Heart right ventricle (tissue), 16 donors: Measurements from ENCODE around the gene FALEC. TPM values are rescaled to one million over a fixed set of nuclear protein-coding genes. Genes with fewer than 3 reads are reported as not detected.
A peak's percentile ranks its signal among the peaks of the same experiment; 100 is the strongest.
"Not testable (repeated sequence)": the region's sequence is repeated elsewhere in the genome, so short reads cannot be mapped to it uniquely, and the experiment has no call there.

Source experiments
- ATAC-seq, 8 donors: fragments of 200-7000 bp; cut with Tn5 transposase; one replicate each; pipeline ENCODE4 v1.9.1; 2020; ENCODE audit warnings: mild to moderate bottlenecking in 8 of 8, moderate library complexity in 8 of 8, moderate number of reproducible peaks in 1 of 8
- DNase-seq, 2 donors: peaks; one replicate each; pipeline ENCODE4 v3.0.0-alpha.2; 2020
- H3K27ac ChIP-seq, 10 donors: fragments of 200-600 bp; sonication (generic) in 2 of 10; one replicate each; pipeline versions ENCODE4 v1.5.0 to v1.8.0; 2020 to 2022; ENCODE audit warnings: mild to moderate bottlenecking in 3 of 10
- H3K27me3 ChIP-seq, 7 donors: fragments of 200-600 bp; one replicate each; pipeline ENCODE4 v1.8.0; 2021 to 2022; ENCODE audit warnings: mild to moderate bottlenecking in 2 of 7
- H3K36me3 ChIP-seq, 9 donors: fragments of 200-600 bp; sonication (generic) in 1 of 9; one replicate each; pipeline versions ENCODE4 v1.5.0 to v1.8.0; 2020 to 2022; ENCODE audit warnings: mild to moderate bottlenecking in 2 of 9
- H3K4me1 ChIP-seq, 9 donors: fragments of 200-600 bp; sonication (generic) in 1 of 9; one replicate each; pipeline versions ENCODE4 v1.5.0 to v1.8.0; 2020 to 2022; ENCODE audit warnings: mild to moderate bottlenecking in 4 of 9
- H3K4me3 ChIP-seq, 10 donors: fragments of 200-600 bp; sonication (generic) in 2 of 10; one replicate each; pipeline versions ENCODE4 v1.5.0 to v1.8.0; 2020 to 2022; ENCODE audit warnings: mild to moderate bottlenecking in 7 of 10, moderate library complexity in 2 of 10
- H3K9me3 ChIP-seq, 11 donors: fragments of 200-600 bp in 10 of 11; sonication (generic) in 2 of 11; one replicate each; pipeline versions ENCODE4 v1.5.0 to v1.8.0; 2013 to 2022; ENCODE audit warnings: mild to moderate bottlenecking in 2 of 11, control low read depth in 1 of 11, moderate library complexity in 1 of 11
- WGBS, 2 donors: extraction: QIAGEN DNeasy Blood & Tissue Kit; methylation state at CpG; one replicate each; pipeline ENCODE4 v1.1.7; 2013; ENCODE audit warnings: inconsistent platforms in 1 of 2; 5-methylcytosine and 5-hydroxymethylcytosine counted together
- intact Hi-C, 10 donors: fragments of 100-400 bp; cut with DNase I; formaldehyde crosslinking; loops; one replicate each; pipeline versions ENCODE4 v1.11.1 to v1.14.2; 2022
- polyA plus RNA-seq, 2 donors: library from polyadenylated mRNA; stranded (reverse); fragments of 200-250 nt; gene quantifications; one replicate each; pipeline ENCODE4 v1.2.3, GENCODE V29; 2013
- total RNA-seq, 10 donors: library from RNA; stranded (reverse); fragmentation: NEBNext Ultra II Directional in 3 of 10; extraction: Animal tissue kit (Norgen Biotek cat#: 25700) in 3 of 10; gene quantifications; one replicate each; pipeline versions ENCODE4 v1.2.1 to v1.2.4, GENCODE V29; 2021 to 2023
- TF ChIP-seq, protein P1 (sequence below), 9 donors: fragments of 200-600 bp; sonication (generic) in 2 of 9; IDR thresholded peaks; one replicate each; pipeline versions ENCODE4 v1.5.0 to v1.8.0; 2021 to 2022; ENCODE audit warnings: antibody characterized with exemption in 9 of 9, mild to moderate bottlenecking in 5 of 9, moderate library complexity in 1 of 9
- donor health status: Arrhythmogenic right ventricular cardiomyopathy.
- donor health status: ischemic (EF 13 %, LVEDD 7.1; RV severe dilation, severe dysfunction).
- donor health status: healthy with polysubstance abuse.
- donor health status: DM: no; HTN: yes; CAD: no.
- donor health status: DM: no; HTN: no; CAD: no.
- donor health status: ischemic (EF 25% LVEDD 6.9; RV normal size, moderate dysfunction).
- donor health status: ischemic (EF 25% LVEDD 5.7; RV mildly dilated, moderate dysfunction).
- donor health status: healthy.
- donor health status: DM: yes; HTN: yes; CAD: no.
- donor health status: Ischemic cardiomyopathy.
- donor health status: ischemic (EF 35%, LVEDD 5.7; RV mildly dilated, moderate dysfunction).
- donor health status: nonischemic (EF 11% LVEDD 7.7; RV severe dilation, severe dysfunction).
- donor health status: DM: yes; HTN: yes; CAD: no.
- donor health status: PGD.
- donor health status: ischemic (EF 29% LVEDD 5.4; RV normal size, mild dysfunction).
- donor health status: nonischemic (EF 23%, LVEDD 6.1; RV moderate dilation, normal function).

Gene FALEC
- total and polyA plus RNA-seq, 12 donors, result 0.46 to 0.60 TPM; not detected in 10

GRCh38 chr1:150562446-150563339, 47.1 kb downstream of the FALEC start:
- Histone ChIP-seq H3K4me3 (peak overlapping the region in 9 of 10 donors; percentile 44 to 64 (median 59)), H3K27me3 (no peaks in the 10 kb centered on the region), H3K4me1 (peaks cover 55 to 94% (median 85%) of the 10 kb centered on the region in 9 donors), H3K9me3 (no peaks in the 10 kb centered on the region), H3K36me3 (peaks cover 0 to 13% (median 0%) of the 10 kb centered on the region in 9 donors), H3K27ac (peak overlapping the region; percentile 91 to 100 (median 100))
- intact Hi-C loops, result loop anchor here in 7 of 10 donors (5.0 to 10.0 kb wide), 6 partner anchors 55 to 252 kb away; partner anchors contain the start of genes GOLPH3L (in 2 of the 7) and CTSK (in 1 of the 7)
- DNase-seq, result no peak
- no peak for ATAC-seq
- TF ChIP-seq, protein P1, sequence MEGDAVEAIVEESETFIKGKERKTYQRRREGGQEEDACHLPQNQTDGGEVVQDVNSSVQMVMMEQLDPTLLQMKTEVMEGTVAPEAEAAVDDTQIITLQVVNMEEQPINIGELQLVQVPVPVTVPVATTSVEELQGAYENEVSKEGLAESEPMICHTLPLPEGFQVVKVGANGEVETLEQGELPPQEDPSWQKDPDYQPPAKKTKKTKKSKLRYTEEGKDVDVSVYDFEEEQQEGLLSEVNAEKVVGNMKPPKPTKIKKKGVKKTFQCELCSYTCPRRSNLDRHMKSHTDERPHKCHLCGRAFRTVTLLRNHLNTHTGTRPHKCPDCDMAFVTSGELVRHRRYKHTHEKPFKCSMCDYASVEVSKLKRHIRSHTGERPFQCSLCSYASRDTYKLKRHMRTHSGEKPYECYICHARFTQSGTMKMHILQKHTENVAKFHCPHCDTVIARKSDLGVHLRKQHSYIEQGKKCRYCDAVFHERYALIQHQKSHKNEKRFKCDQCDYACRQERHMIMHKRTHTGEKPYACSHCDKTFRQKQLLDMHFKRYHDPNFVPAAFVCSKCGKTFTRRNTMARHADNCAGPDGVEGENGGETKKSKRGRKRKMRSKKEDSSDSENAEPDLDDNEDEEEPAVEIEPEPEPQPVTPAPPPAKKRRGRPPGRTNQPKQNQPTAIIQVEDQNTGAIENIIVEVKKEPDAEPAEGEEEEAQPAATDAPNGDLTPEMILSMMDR (IDR thresholded peaks at IDR 0.05), result no peak
- 7 to 12% methylated on average over 4 of the region's 4 CpGs for WGBS, 2 donors

- no peak for DNase-seq
- peak overlapping the region in 2 of 10 donors; percentile 61 to 64 for H3K4me3 ChIP-seq
Measured at GRCh38 chr1:150563340-150564038, 47.9 kb downstream of the FALEC start.

GRCh38 chr1:150564051-150564991, 48.8 kb downstream of the FALEC start:
- DNase-seq (no peak), ATAC-seq (no peak)
- TF ChIP-seq, protein P1 (IDR thresholded peaks at IDR 0.05), result no peak
- Histone ChIP-seq H3K4me3 (peak overlapping the region in 1 of 10 donors; percentile 61), H3K9me3 (no peaks in the 10 kb centered on the region), H3K4me1 (peaks cover 60 to 95% (median 88%) of the 10 kb centered on the region in 9 donors), H3K27me3 (no peaks in the 10 kb centered on the region), H3K36me3 (peaks cover 0 to 1% (median 0%) of the 10 kb centered on the region in 9 donors), H3K27ac (peak overlapping the region; percentile 91 to 100 (median 100))
- WGBS, 2 donors, result 72 to 78% methylated on average over 5 of the region's 5 CpGs
- intact Hi-C loops, result loop anchor here in 7 of 10 donors (5.0 to 10.0 kb wide), 6 partner anchors 53 to 250 kb away; partner anchors contain the start of genes GOLPH3L (in 2 of the 7) and CTSK (in 1 of the 7)

More at GRCh38 chr1:150563340-150564038, 47.9 kb downstream of the FALEC start:
- peaks cover 0 to 5% (median 0%) of the 10 kb centered on the region in 9 donors for H3K36me3 ChIP-seq
- H3K27ac ChIP-seq, result peak overlapping the region; percentile 91 to 100 (median 100)
- H3K4me1 ChIP-seq, result peaks cover 59 to 95% (median 88%) of the 10 kb centered on the region in 9 donors
- TF ChIP-seq, protein P1 (IDR thresholded peaks at IDR 0.05), result no peak
- no peaks in the 10 kb centered on the region for H3K9me3 ChIP-seq
- intact Hi-C loops, result loop anchor here in 7 of 10 donors (5.0 to 10.0 kb wide), 6 partner anchors 54 to 251 kb away; partner anchors contain the start of genes GOLPH3L (in 2 of the 7) and CTSK (in 1 of the 7)
- 24 to 31% methylated on average over 4 of the region's 4 CpGs for WGBS, 2 donors
- ATAC-seq, result no peak
- H3K27me3 ChIP-seq, result no peaks in the 10 kb centered on the region

- intact Hi-C loops, result loop anchor here in 3 of 10 donors (10.0 kb wide), 3 partner anchors 129 to 249 kb away; partner anchors contain the start of genes CTSK (in 1 of the 3) and GOLPH3L (in 1 of the 3)
- not testable (repeated sequence) for ATAC-seq
Measured at GRCh38 chr1:150565240-150565991, 49.9 kb downstream of the FALEC start.

More at GRCh38 chr1:150565240-150565991, 49.9 kb downstream of the FALEC start:
- not testable (repeated sequence) for H3K27me3 ChIP-seq, DNase-seq, H3K4me3 ChIP-seq, H3K9me3 ChIP-seq
- H3K4me1 ChIP-seq, result peaks cover 55 to 95% (median 88%) of the 10 kb centered on the region in 9 donors
- WGBS, 2 donors, result 73 to 80% methylated on average over 14 of the region's 14 CpGs
- H3K27ac ChIP-seq, result peak overlapping the region; percentile 91 to 100 (median 100)
- H3K36me3 ChIP-seq, result peaks cover 0 to 12% (median 0%) of the 10 kb centered on the region in 9 donors
